ENCODE measurements around the gene C12orf57. TPM values are rescaled to one million over a fixed set of nuclear protein-coding genes. Genes with fewer than 3 reads are reported as not detected.

Gene C12orf57
- total and polyA plus RNA-seq, 12 donors: 134 to 654 (median 175) TPM

DNA sequence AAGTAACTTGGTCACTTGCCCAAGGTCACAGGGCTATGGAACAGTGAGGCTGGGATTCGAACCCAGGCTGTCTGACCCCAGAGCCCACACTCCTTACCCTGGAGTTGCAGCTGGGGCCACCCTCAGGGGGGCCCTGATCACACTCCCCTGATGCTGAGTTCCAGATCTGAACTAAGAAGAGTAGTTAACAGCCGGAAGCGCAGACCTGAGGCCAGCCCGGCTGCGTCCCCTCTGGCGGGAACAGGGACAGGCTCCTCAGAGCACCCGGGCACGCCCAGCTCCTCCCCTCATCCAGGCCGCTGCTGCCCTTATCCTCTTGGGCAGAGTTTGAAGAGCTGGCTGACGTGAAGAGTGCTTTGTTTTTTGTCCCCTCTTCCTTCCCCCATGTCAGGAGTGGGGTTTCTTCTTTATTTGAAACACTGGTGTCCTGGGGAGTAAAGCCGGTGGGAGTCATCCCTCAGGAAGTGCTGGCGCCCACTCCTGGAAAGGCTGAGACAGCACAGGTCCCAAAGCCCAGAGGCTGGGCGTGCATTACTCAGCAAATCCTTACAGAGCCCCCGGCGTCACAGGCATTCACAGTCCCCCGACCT is 18.0 kb downstream of the C12orf57 start:
- TF ChIP-seq, protein P1, sequence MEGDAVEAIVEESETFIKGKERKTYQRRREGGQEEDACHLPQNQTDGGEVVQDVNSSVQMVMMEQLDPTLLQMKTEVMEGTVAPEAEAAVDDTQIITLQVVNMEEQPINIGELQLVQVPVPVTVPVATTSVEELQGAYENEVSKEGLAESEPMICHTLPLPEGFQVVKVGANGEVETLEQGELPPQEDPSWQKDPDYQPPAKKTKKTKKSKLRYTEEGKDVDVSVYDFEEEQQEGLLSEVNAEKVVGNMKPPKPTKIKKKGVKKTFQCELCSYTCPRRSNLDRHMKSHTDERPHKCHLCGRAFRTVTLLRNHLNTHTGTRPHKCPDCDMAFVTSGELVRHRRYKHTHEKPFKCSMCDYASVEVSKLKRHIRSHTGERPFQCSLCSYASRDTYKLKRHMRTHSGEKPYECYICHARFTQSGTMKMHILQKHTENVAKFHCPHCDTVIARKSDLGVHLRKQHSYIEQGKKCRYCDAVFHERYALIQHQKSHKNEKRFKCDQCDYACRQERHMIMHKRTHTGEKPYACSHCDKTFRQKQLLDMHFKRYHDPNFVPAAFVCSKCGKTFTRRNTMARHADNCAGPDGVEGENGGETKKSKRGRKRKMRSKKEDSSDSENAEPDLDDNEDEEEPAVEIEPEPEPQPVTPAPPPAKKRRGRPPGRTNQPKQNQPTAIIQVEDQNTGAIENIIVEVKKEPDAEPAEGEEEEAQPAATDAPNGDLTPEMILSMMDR (IDR thresholded peaks at IDR 0.05): peak in 7 of 9 donors; percentile 42 to 72 (median 54)
- intact Hi-C loops (cut with DNase I): loop anchor here in 6 of 10 donors (2.0 to 10.0 kb wide), 6 partner anchors 17 to 131 kb away; partner anchors contain the start of genes C12orf57 (in 3 of the 6), LPCAT3 (in 2 of the 6) and C1R (in 1 of the 6)
- peak; percentile 24 to 64 (median 48) for ATAC-seq

DNA sequence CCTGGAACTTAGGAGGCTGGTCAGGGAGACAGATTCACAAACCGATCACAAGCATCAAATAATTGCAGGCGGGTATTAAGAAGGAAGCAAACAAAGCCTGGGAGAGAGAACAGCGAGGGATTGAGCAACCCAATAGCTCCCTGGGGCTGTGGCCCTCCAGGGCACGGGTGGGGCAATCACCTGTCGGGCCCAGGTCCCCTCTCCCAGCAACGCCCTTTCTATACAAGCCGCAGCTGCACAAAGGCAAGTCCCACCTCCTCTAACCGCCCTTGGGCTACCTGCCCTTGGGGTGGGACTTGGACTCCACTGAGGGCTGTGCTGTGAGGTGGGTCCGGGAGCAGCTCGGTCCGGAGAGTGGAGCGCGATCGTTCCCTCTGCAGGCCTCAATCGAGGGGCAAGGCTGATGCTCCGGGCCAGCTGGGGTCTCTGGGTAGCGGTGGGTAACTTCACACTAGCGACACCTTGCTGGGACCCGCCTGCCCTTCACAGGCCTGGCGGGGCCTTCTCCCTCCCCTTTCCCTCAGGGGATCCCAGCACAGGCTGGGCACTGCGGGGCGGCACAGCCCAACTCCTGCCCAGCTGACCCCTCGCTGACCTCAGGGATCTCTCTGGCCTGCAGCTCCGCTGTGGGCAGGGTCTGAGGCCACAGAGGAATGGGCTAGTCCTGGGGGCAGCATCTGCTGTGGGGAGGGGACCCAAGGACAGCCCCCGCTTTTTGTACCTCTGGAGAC is 18.6 kb downstream of the C12orf57 start:
- Histone ChIP-seq H3K36me3 (peaks cover 0 to 59% (median 16%) of the 10 kb centered on the region in 9 donors), H3K9me3 (no peaks in the 10 kb centered on the region), H3K4me3 (peak overlapping the region in 5 of 10 donors; percentile 26 to 37 (median 33)), H3K27me3 (no peaks in the 10 kb centered on the region), H3K27ac (peak overlapping the region in 9 of 10 donors; percentile 73 to 98 (median 82)), H3K4me1 (peaks cover 16 to 68% (median 61%) of the 10 kb centered on the region in 9 donors)
- TF ChIP-seq, protein P1 (IDR thresholded peaks at IDR 0.05): peak in 1 of 9 donors; percentile 2
- ATAC-seq (peak in 1 of 8 donors; percentile 4), DNase-seq (no peak)
- intact Hi-C loops (cut with DNase I): loop anchor here in 5 of 10 donors (2.0 to 10.0 kb wide), 6 partner anchors 18 to 130 kb away; partner anchors contain the start of genes C12orf57 (in 2 of the 5), LPCAT3 (in 2 of the 5) and C1R (in 1 of the 5)
- WGBS, 2 donors: 70% methylated on average over 25 of the region's 25 CpGs

More for the DNA sequence above, 18.0 kb downstream of the C12orf57 start:
- H3K36me3 ChIP-seq: peaks cover 0 to 59% (median 11%) of the 10 kb centered on the region in 9 donors
- H3K4me3 ChIP-seq: peak overlapping the region in 7 of 10 donors; percentile 21 to 37 (median 33)
- peaks cover 16 to 72% (median 61%) of the 10 kb centered on the region in 9 donors for H3K4me1 ChIP-seq
- no peaks in the 10 kb centered on the region for H3K27me3 ChIP-seq
- H3K9me3 ChIP-seq: no peaks in the 10 kb centered on the region
- peak; percentile 61 to 72 for DNase-seq
- peak overlapping the region; percentile 25 to 98 (median 82) for H3K27ac ChIP-seq
- WGBS, 2 donors: 9 to 11% methylated on average over 16 of the region's 16 CpGs

DNA sequence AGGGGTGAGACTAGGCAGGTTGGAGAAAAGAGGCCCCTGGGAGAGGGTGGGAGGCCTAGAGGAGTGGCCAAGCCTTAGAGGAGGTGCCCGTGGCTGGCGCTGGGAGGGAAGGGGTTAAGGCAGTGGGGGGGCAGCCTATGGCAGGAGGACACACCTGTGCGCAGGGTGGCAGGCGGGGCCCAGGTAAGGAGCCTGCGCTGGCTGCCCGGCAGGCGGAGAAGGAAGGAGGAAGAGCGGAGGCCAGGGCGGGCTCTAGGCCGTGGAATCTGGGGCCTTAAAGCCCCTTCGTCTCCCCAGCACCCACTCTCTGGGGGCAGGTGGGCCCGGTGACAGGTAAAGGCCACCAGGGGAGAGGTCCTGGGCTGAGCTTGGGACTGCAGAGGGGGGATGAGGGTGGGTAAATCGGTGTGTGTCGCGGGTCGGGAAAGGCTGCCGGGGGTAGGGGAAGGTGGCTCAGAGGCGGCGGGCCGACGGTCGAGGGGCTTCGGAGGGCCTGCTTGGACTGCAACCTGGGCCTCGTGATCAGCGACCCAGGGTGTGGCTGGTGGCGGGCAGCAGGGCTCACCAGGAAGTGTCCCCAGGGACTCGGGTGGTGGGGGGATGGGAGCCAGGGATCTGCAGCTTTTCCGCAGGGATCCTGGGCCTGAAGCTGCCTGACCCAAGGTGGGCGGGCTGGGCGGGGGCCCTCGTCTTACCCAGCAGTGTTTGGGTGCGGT is 19.4 kb downstream of the C12orf57 start:
- H3K4me3 ChIP-seq: no peak overlapping the region
- peaks cover 16 to 67% (median 55%) of the 10 kb centered on the region in 9 donors for H3K4me1 ChIP-seq
- peaks cover 0 to 59% (median 24%) of the 10 kb centered on the region in 9 donors for H3K36me3 ChIP-seq
- no peak for DNase-seq
- no peaks in the 10 kb centered on the region for H3K27me3 ChIP-seq
- WGBS, 2 donors: 82 to 83% methylated on average over 32 of the region's 32 CpGs
- peak overlapping the region in 9 of 10 donors; percentile 73 to 98 (median 82) for H3K27ac ChIP-seq
- intact Hi-C loops (cut with DNase I): loop anchor here in 5 of 10 donors (2.0 to 10.0 kb wide), 6 partner anchors 18 to 129 kb away; partner anchors contain the start of genes C12orf57 (in 2 of the 5), LPCAT3 (in 2 of the 5) and C1R (in 1 of the 5)
- H3K9me3 ChIP-seq: no peaks in the 10 kb centered on the region
- peak in 1 of 8 donors; percentile 4 for ATAC-seq
- TF ChIP-seq, protein P1 (IDR thresholded peaks at IDR 0.05): no peak
